Panc1 (cell line): ENCODE results near the gene KBTBD3. TPM values are rescaled to one million over a fixed set of nuclear protein-coding genes. Genes with fewer than 3 reads are reported as not detected.

ENCODE experiments used
- ATAC-seq: fragments of 200-7000 bp; cut with Tn5 transposase; 2 replicates; pipeline ENCODE4 v1.9.1; 2020; ENCODE audit warnings: mild to moderate bottlenecking, moderate library complexity
- BruUV-seq: library from RNA; stranded (reverse); fragments of 400-500 nt; replicated peaks from 2 replicates; lab custom pipeline; 2021; lab: Mats Ljungman, UMichigan
- CTCF ChIA-PET: fragments of 300-600 bp; sonication (Branson Sonifier 250); formaldehyde crosslinking; loops from one replicate; lab custom pipeline; 2022; ENCODE audit warnings: antibody characterized with exemption; lab: Charles Lee
- POLR2A ChIA-PET: fragments of 300-600 bp; sonication (Branson Sonifier 250); formaldehyde crosslinking; loops from one replicate; lab custom pipeline; 2022; ENCODE audit warnings: antibody characterized with exemption; lab: Charles Lee
- DNase-seq: peaks from one replicate; pipeline ENCODE4 v3.0.0-alpha.2; 2010; ENCODE audit warnings: low read depth, low spot score
- H3K27ac ChIP-seq: 2 replicates; pipeline ENCODE4 v1.5.1; 2011; ENCODE audit warnings: mild to moderate bottlenecking, low read length, inconsistent platforms
- H3K27me3 ChIP-seq: fragments of 200-500 bp; sonication (Bioruptor generic); 2 replicates; pipeline ENCODE4 v1.6.0; 2014; ENCODE audit warnings: low read length, inconsistent platforms; ENCODE audit not compliant: control insufficient read depth, insufficient read depth
- H3K36me3 ChIP-seq: fragments of 200-500 bp; sonication (Bioruptor generic); 2 replicates; pipeline ENCODE4 v1.5.1; 2014; ENCODE audit warnings: inconsistent platforms, mild to moderate bottlenecking, low read length, moderate library complexity; ENCODE audit not compliant: control insufficient read depth, insufficient read depth
- H3K4me1 ChIP-seq: 2 replicates; pipeline ENCODE4 v1.5.1; 2011; ENCODE audit warnings: inconsistent platforms, mild to moderate bottlenecking, low read length, moderate library complexity; ENCODE audit not compliant: control insufficient read depth, insufficient read depth
- H3K4me3 ChIP-seq, 2 experiments: 2 replicates each; pipeline ENCODE4 v1.5.1; 2011 to 2012; ENCODE audit warnings: low read depth in 2 of 2, low read length in 2 of 2, mild to moderate bottlenecking in 2 of 2, inconsistent platforms in 1 of 2, moderate library complexity in 1 of 2
- H3K9me3 ChIP-seq: fragments of 200-500 bp; sonication (Bioruptor generic); 2 replicates; pipeline ENCODE4 v1.5.1; 2014; ENCODE audit warnings: low read depth, mild to moderate bottlenecking, inconsistent platforms, low read length, moderate library complexity; ENCODE audit not compliant: control insufficient read depth, insufficient read depth
- CTCF ChIP-seq: fragments of 450-650 bp; IDR thresholded peaks from 2 replicates; pipeline ENCODE4 v1.5.1; 2017; ENCODE audit warnings: mild to moderate bottlenecking
- POLR2AphosphoS5 ChIP-seq: IDR thresholded peaks from 2 replicates; pipeline ENCODE4 v1.6.1; 2012; ENCODE audit warnings: mild to moderate bottlenecking, low read depth, low read length, moderate library complexity
- REST ChIP-seq, 2 experiments: IDR thresholded peaks; 2 replicates each; pipeline ENCODE4 v1.6.1; 2011 to 2012; ENCODE audit warnings: low read depth in 2 of 2, control low read depth in 1 of 2, low read length in 1 of 2, mild to moderate bottlenecking in 1 of 2, moderate library complexity in 1 of 2; ENCODE audit not compliant: insufficient read depth in 1 of 2
- SIN3A ChIP-seq: IDR thresholded peaks from 2 replicates; pipeline ENCODE4 v1.6.1; 2012; ENCODE audit warnings: low read depth, mild to moderate bottlenecking, low read length, moderate library complexity, borderline replicate concordance; ENCODE audit not compliant: insufficient read depth
- TCF7L2 ChIP-seq: IDR thresholded peaks from 2 replicates; pipeline ENCODE4 v1.6.1; 2011; ENCODE audit warnings: mild to moderate bottlenecking, low read depth, low read length, inconsistent platforms
- in situ Hi-C: cut with HindIII; loops from 2 replicates; pipeline ENCODE4 v1.10.0; 2016; ENCODE audit warnings: low sequenced_read_pairs, low pct_unique_long_range_greater_than_20kb
- intact Hi-C: fragments of 100-400 bp; cut with micrococcal nuclease; formaldehyde crosslinking; loops from one replicate; pipeline ENCODE4 v1.10.0; 2022; ENCODE audit not compliant: unreplicated experiment
- total RNA-seq: library from RNA; stranded (reverse); gene quantifications from one replicate; pipeline ENCODE4 v1.2.1, GENCODE V29; 2021; ENCODE audit not compliant: unreplicated experiment

The KBTBD3 gene
- total RNA-seq, 1 experiment from 2014 or later = 5.7 TPM

- POLR2A ChIA-PET = no interaction called here
Measured at GRCh38 chr11:106061954-106062949, 14.9 kb downstream of the KBTBD3 start.

More at GRCh38 chr11:106061954-106062949, 14.9 kb downstream of the KBTBD3 start:
- Histone ChIP-seq H3K36me3 (no peaks in the 10 kb centered on the region), H3K9me3 (no peaks in the 10 kb centered on the region), H3K27ac (no peak overlapping the region), H3K27me3 (no peaks in the 10 kb centered on the region), H3K4me3 (no peak overlapping the region), H3K4me1 (no peaks in the 10 kb centered on the region)
- intact Hi-C loops = no loop called here
- no peak for ATAC-seq
- BruUV-seq = no TSS peak
- DNase-seq = no peak
- no peak for TF ChIP-seq POLR2AphosphoS5
- TF ChIP-seq SIN3A = no peak
- TF ChIP-seq TCF7L2 = no peak
- no peak for TF ChIP-seq CTCF
- no peak for TF ChIP-seq REST (IDR thresholded peaks at IDR 0.05; ENCODE audit: insufficient read depth in 1 of 2, low read depth in 2 of 2, low read length in 1 of 2)
- CTCF ChIA-PET = no interaction called here
- in situ Hi-C loops = no loop called here
